ENCODE measurements around the gene FASTK. TPM values are rescaled to one million over a fixed set of nuclear protein-coding genes. Genes with fewer than 3 reads are reported as not detected.

The FASTK gene
- total RNA-seq, 2 donors from 2014 or later = 85.9 to 96.4 TPM

- H3K36me3 ChIP-seq = no peaks in the 10 kb centered on the region
- no peak for TF ChIP-seq CTCF (IDR thresholded peaks at IDR 0.05)
- no peaks in the 10 kb centered on the region for H3K27me3 ChIP-seq
- peak overlapping the region in 1 of 2 donors; percentile 22 for H3K4me3 ChIP-seq
- DNase-seq (ENCODE audit: low spot score) = no peak
- H3K9me3 ChIP-seq = no peaks in the 10 kb centered on the region
- H3K27ac ChIP-seq = no peak overlapping the region
- peaks cover 0 to 18% of the 10 kb centered on the region in 2 donors for H3K4me1 ChIP-seq
These were observed 29.5 kb downstream of the FASTK start for GRCh38 chr7:151051108-151051507.

GRCh38 chr7:151048911-151049463, 31.6 kb downstream of the FASTK start:
- Histone ChIP-seq H3K4me1 (peaks cover 0 to 18% of the 10 kb centered on the region in 2 donors), H3K27me3 (no peaks in the 10 kb centered on the region), H3K36me3 (peaks cover 9% of the 10 kb centered on the region), H3K4me3 (no peak overlapping the region), H3K9me3 (no peaks in the 10 kb centered on the region), H3K27ac (no peak overlapping the region)
- no peak for DNase-seq (ENCODE audit: low spot score)
- TF ChIP-seq CTCF (IDR thresholded peaks at IDR 0.05) = no peak

GRCh38 chr7:151047976-151048815, 32.4 kb downstream of the FASTK start, which contains the start of gene ASIC3:
TSS of gene ASIC3 (plus strand) at chr7:151048531. CDS start at chr7:151048886, 355 bp downstream.
- peaks cover 9% of the 10 kb centered on the region for H3K36me3 ChIP-seq

GRCh38 chr7:151046603-151047573, 33.7 kb downstream of the FASTK start:
- no peak overlapping the region for H3K4me3 ChIP-seq
- no peak overlapping the region for H3K27ac ChIP-seq
- peaks cover 9% of the 10 kb centered on the region for H3K36me3 ChIP-seq
- no peak for TF ChIP-seq CTCF (IDR thresholded peaks at IDR 0.05)
- H3K27me3 ChIP-seq = no peaks in the 10 kb centered on the region
- H3K9me3 ChIP-seq = no peaks in the 10 kb centered on the region
- no peak for DNase-seq (ENCODE audit: low spot score)
- H3K4me1 ChIP-seq = peaks cover 0 to 18% of the 10 kb centered on the region in 2 donors

More at GRCh38 chr7:151047976-151048815, 32.4 kb downstream of the FASTK start, which contains the start of gene ASIC3:
- Histone ChIP-seq H3K27ac (no peak within 1 kb of the TSS), H3K9me3 (no peaks in the 10 kb centered on the region), H3K27me3 (no peaks in the 10 kb centered on the region), H3K4me3 (no peak within 1 kb of the TSS), H3K4me1 (peaks cover 0 to 18% of the 10 kb centered on the region in 2 donors)
- TF ChIP-seq CTCF (IDR thresholded peaks at IDR 0.05) = no peak
- no peak for DNase-seq (ENCODE audit: low spot score)

GRCh38 chr7:151045967-151046366, 34.6 kb downstream of the FASTK start:
- Histone ChIP-seq H3K4me3 (no peak overlapping the region), H3K27ac (no peak overlapping the region), H3K4me1 (peaks cover 0 to 15% of the 10 kb centered on the region in 2 donors), H3K27me3 (no peaks in the 10 kb centered on the region), H3K36me3 (peaks cover 9% of the 10 kb centered on the region), H3K9me3 (no peaks in the 10 kb centered on the region)
- no peak for TF ChIP-seq CTCF (IDR thresholded peaks at IDR 0.05)
- DNase-seq (ENCODE audit: low spot score) = no peak
